Rectal smooth muscle tissue (tissue), 1 donor: ENCODE results near the gene PRR14L.
"Not testable (repeated sequence)": the region's sequence is repeated elsewhere in the genome, so short reads cannot be mapped to it uniquely, and the experiment has no call there.

ENCODE experiments used
- H3K27ac ChIP-seq: one replicate; pipeline ENCODE4 v1.7.0; 2013; ENCODE audit warnings: low read depth, low read length, inconsistent platforms
- H3K27me3 ChIP-seq: one replicate; pipeline ENCODE4 v1.7.0; 2013; ENCODE audit warnings: low read length; ENCODE audit not compliant: control insufficient read depth, insufficient read depth
- H3K36me3 ChIP-seq: one replicate; pipeline ENCODE4 v1.7.0; 2013; ENCODE audit warnings: low read length; ENCODE audit not compliant: control insufficient read depth, insufficient read depth
- H3K4me1 ChIP-seq: one replicate; pipeline ENCODE4 v1.7.0; 2013; ENCODE audit warnings: low read length; ENCODE audit not compliant: control insufficient read depth, insufficient read depth
- H3K4me3 ChIP-seq: one replicate; pipeline ENCODE4 v1.7.0; 2013; ENCODE audit warnings: low read length
- H3K9ac ChIP-seq: one replicate; pipeline ENCODE4 v1.7.0; 2013; ENCODE audit warnings: low read length

PRR14L gene

DNA sequence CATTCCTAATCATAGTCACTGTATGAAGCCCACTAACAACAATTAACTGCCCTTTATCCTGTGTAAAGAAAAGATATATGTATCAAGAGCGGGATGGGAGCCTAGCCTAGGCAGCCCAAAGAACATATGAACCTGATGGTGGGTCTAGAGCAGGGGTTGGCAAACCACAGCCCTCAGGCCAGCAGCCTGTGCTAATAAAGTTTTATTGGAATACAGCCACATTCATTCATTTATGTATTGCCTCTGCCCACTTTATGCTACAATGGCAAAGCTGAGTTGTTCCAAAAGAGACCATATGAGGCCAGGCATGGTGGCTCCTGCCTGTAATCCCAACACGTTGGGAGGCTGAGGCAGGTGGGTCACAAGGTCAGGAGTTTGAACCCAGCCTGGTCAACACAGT lies 13.5 kb downstream of the PRR14L start:
- Histone ChIP-seq H3K27ac (no peak overlapping the region), H3K36me3 (no peaks in the 10 kb centered on the region), H3K9ac (no peak overlapping the region), H3K4me1 (peaks cover 4% of the 10 kb centered on the region), H3K4me3 (no peak overlapping the region), H3K27me3 (no peaks in the 10 kb centered on the region)

DNA sequence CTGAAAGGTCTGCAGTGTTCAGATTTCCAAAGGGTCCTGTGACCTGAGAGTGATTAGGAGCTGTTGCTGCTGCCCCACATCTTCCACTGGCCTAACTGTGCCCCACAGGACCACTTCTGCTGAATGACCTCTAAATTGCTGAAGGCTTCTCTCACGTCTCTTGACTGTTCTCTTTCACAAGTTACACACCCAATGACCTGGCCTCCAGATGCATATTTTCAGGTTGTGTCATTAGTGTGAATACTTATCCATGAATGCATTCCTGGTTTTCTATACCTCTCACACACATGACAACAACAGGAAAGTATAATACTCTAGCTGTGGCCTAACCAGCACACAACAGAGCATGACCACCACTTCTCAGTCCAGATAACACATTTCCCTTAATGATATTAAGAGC lies 15.4 kb downstream of the PRR14L start:
- Histone ChIP-seq H3K27me3 (no peaks in the 10 kb centered on the region), H3K9ac (no peak overlapping the region)

DNA sequence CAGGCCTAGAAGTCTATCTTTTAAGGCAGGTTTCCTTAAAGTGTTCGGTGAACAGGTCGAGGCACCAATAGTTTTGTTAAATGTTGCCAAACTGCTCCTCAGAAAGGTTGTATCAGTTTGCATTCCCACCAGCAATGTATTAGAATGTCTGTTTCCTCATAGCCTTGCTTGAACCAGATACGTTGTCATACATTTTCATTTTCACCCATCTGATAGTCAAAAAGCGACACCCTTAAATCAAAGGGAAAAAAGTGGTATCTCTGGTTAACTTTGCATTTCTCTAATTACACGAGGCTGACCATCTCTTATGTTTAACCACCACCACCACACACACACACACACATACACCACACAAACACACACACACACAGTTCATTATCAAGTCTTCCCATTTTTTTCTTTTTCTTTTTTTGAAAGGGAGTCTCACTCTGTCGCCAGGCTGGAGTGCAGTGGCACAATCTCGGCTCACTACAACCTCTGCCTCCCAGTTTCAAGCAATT lies 16.3 kb downstream of the PRR14L start:
- Histone ChIP-seq H3K27ac (no peak overlapping the region), H3K27me3 (no peaks in the 10 kb centered on the region), H3K36me3 (no peaks in the 10 kb centered on the region), H3K4me3 (no peak overlapping the region), H3K9ac (no peak overlapping the region), H3K4me1 (no peaks in the 10 kb centered on the region)

More for the DNA sequence above, 15.4 kb downstream of the PRR14L start:
- Histone ChIP-seq H3K4me3 (no peak overlapping the region), H3K4me1 (peaks cover 2% of the 10 kb centered on the region), H3K36me3 (no peaks in the 10 kb centered on the region), H3K27ac (no peak overlapping the region)

DNA sequence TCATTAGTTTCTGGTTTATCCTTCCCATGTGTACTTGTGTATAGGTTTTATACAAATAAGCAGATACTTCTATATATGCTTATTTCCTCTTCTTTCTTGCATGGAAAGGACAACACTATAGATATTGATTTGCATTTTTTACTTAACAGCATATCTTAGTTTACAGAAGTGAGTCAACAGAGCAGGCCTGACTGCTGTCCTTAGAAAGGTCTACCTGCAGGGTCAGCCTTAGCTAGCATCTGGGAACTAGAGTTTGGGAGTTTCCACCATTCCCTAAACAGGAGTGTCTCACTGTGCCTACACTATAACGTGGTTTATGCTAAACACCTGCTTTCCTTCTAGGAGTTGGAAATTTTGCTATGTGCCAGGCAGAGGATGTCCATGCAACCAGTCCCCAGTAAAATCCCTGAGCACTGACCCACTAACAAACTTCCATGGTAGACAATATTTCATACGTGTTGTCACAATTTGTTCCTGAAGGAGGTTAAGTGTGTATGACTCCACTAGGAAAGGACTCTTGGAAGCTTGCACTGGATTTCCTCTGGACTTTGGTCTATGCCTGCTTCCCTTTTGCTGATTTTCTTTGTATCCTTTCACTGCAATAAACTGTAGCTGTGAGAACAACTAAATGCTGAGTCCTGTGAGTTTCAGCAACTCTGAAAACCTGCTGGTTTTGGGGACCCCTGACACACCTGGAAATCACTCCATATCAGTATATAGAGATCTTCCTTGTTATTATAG lies 17.7 kb downstream of the PRR14L start:
- H3K27ac ChIP-seq: no peak overlapping the region
- H3K4me3 ChIP-seq: no peak overlapping the region
- H3K27me3 ChIP-seq: no peaks in the 10 kb centered on the region
- no peaks in the 10 kb centered on the region for H3K36me3 ChIP-seq
- no peak overlapping the region for H3K9ac ChIP-seq
- H3K4me1 ChIP-seq: no peaks in the 10 kb centered on the region

DNA sequence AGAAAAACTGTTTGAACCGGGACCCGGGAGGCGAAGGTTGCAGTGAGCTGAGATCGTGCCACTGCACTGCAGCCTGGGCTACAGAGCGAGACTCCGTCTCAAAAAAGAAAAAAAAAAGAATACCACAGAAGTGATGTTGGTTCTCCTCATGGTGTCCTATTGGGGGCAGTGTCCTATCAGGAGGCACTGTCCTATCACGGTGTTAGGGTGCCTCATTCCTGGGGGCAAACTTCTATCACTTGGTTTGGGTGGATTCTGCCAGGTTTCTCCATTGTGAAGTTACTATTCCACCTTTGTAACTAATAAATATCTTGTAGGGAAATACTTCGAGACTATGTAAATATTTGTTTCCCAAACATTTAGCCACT lies 19.6 kb downstream of the PRR14L start:
- no peak overlapping the region for H3K9ac ChIP-seq
- H3K4me3 ChIP-seq: no peak overlapping the region
- H3K27me3 ChIP-seq: no peaks in the 10 kb centered on the region
- H3K27ac ChIP-seq: no peak overlapping the region
- no peaks in the 10 kb centered on the region for H3K4me1 ChIP-seq
- no peaks in the 10 kb centered on the region for H3K36me3 ChIP-seq

DNA sequence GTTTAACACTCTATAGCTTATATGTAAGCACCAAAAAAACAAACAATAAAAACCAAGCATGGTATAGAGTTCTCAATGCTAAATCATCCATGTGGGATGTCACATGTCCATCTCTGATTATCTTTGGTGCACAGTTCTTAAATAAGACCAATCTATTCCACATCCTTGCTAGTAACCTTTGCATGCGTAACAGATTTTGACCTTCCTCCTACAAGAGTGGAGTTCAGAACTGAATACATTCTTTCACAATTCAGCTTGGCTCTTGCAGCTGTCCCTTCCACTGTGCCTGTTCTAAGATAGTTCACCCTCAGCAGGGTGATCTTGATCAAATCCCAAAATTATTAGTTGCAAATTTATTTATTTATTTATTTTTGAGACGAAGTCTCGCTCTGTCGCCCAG lies 21.1 kb downstream of the PRR14L start:
- Histone ChIP-seq H3K27ac (no peak overlapping the region), H3K4me1 (no peaks in the 10 kb centered on the region), H3K4me3 (no peak overlapping the region), H3K36me3 (no peaks in the 10 kb centered on the region), H3K9ac (no peak overlapping the region), H3K27me3 (no peaks in the 10 kb centered on the region)

DNA sequence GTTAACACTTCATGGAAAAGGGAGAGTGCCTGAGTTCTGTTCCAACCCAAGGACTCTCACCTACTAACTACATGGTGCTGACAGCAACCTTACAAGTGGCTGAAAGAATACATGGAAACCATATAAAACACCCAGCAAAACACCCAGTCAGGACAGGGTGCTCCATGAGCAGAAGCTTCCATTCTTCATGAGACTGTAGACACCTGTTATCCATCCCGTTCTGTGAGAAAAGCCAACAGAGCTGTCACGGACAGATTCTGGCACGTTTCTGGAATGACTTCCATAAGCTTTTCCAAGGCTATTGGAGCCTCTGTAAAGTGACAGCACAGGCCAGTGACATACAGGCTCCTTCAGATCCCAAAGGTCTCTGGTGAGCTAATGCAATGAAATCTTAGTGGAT lies 23.2 kb downstream of the PRR14L start:
- no peak overlapping the region for H3K27ac ChIP-seq
- H3K36me3 ChIP-seq: no peaks in the 10 kb centered on the region
- no peak overlapping the region for H3K4me3 ChIP-seq
- H3K9ac ChIP-seq: no peak overlapping the region
- no peaks in the 10 kb centered on the region for H3K4me1 ChIP-seq
- no peaks in the 10 kb centered on the region for H3K27me3 ChIP-seq

DNA sequence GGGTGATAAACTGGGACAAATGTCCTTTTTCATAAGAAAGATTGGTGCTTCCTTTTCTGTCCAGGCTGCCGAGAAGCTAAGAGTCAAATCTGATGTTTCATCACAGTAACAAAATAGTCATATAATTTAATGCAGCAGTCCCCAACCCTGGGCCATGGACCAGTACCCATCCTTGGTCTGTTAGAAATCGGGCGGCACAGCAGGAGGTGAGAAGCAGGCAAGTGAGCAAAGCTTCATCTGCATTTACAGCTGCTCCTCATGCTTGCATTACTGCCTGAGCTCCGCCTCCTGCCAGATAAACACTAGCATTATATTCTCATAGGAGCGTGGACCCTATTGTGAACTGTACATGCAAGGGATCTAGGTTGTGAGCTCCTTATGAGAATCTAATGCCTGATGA lies 26.2 kb downstream of the PRR14L start:
- H3K27ac ChIP-seq: no peak overlapping the region
- H3K4me1 ChIP-seq: no peaks in the 10 kb centered on the region
- no peaks in the 10 kb centered on the region for H3K36me3 ChIP-seq
- H3K9ac ChIP-seq: no peak overlapping the region
- no peaks in the 10 kb centered on the region for H3K27me3 ChIP-seq
- H3K4me3 ChIP-seq: no peak overlapping the region

DNA sequence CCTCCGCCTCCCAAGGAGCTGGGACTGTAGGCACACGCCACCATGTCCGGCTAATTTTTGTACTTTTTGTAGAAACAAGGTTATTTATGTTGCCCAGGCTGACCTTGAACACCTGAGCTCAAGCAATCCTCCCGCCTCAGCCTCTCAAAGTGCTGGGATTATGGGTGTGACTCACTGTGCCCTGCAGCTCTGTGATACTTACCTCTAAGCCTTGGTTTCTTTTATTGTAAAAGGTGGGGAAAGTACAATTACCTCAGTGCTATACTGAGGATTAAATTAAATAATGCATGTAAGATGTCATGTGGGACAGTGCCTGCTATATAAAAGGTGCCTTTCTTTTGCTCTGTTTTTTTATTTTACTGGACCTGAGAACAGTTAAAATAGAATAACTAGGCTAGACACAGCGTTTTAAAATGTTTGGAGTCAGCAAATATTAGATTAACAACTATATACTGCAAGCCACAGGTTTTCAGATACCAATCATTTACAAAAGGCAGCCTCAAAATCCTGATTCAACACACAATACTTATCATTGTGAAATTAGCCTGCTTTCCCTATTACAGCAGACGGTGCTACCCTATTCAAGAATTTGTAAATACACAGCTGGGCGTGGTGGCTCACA lies 30.0 kb downstream of the PRR14L start:
- no peaks in the 10 kb centered on the region for H3K4me1 ChIP-seq
- H3K4me3 ChIP-seq: no peak overlapping the region
- no peak overlapping the region for H3K9ac ChIP-seq
- peaks cover 15% of the 10 kb centered on the region for H3K36me3 ChIP-seq
- H3K27me3 ChIP-seq: no peaks in the 10 kb centered on the region
- no peak overlapping the region for H3K27ac ChIP-seq

DNA sequence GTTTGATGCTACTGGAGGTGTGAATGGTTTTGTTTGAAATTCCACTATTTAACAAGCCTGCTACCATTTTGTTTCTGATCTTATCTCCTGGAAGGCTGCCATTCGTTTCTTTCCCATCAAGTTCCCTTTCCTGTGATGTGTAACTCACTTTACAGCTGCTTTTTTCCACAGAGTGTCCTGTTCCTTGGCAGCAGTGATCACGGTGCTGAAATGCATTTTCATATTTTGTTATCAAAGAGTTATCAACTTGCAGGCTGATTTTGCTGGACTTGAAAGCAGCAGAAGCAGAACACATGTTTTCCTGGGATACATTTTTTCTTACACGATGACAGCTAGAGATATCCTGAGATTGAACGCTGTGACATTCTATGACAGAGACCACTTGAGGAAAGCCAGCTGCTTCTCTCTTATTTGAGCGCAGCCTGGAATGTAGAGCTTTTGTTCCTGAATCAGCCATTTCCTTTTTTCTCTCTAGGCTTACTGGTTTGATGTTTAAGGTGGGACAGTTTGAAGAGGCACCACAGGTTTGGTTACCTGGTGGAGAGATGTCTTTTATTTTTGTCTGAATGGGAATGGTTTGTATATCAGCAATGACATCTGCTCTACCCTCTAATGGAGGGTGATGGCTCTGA lies 34.7 kb downstream of the PRR14L start:
- Histone ChIP-seq H3K27me3 (no peaks in the 10 kb centered on the region), H3K4me1 (no peaks in the 10 kb centered on the region), H3K27ac (no peak overlapping the region), H3K4me3 (no peak overlapping the region), H3K9ac (no peak overlapping the region), H3K36me3 (peaks cover 41% of the 10 kb centered on the region)

DNA sequence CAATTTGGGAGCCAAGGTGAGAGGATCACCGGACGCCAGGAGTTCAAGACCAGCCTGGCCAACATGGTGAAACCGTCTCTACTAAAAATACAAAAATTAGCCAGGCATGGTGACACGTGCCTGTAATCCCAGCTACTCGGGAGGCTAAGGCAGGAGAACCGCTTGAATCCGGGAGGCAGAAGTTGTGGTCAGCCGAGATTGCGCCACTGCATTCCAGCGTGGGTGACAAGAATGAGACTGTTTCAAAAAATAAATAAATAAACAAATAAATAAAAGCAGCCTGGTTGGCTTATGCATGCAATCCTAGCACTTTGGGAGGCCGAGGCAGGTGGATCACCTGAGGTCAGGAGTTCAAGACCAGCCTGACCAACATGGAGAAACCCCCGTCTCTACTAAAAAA lies 38.7 kb downstream of the PRR14L start:
- H3K27ac ChIP-seq: not testable (repeated sequence)
- H3K36me3 ChIP-seq: peaks cover 39% of the 10 kb centered on the region

DNA sequence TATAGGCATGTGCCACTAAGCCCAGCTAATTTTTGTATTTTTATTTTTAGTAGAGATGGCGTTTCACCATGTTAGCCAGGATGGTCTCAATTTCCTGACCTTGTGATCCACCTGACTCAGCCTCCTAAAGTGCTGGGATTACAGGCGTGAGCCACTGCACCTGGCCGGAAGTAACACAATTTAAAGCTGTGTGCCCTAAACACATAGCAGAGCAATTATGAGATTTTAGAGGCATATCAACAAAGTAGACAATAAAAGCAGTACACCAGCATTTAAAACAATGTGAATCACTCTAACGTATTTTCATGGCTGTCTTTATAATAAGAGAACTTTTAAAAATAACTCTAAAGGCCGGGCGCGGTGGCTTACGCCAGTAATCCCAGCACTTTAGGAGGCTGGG lies 42.4 kb downstream of the PRR14L start:
- Histone ChIP-seq H3K4me1 (no peaks in the 10 kb centered on the region), H3K4me3 (no peak overlapping the region), H3K36me3 (peaks cover 19% of the 10 kb centered on the region), H3K27me3 (no peaks in the 10 kb centered on the region), H3K9ac (no peak overlapping the region), H3K27ac (no peak overlapping the region)

More for the DNA sequence above, 38.7 kb downstream of the PRR14L start:
- H3K4me3 ChIP-seq, H3K9ac ChIP-seq, H3K27me3 ChIP-seq, H3K4me1 ChIP-seq: not testable (repeated sequence)
